Peyer's patch (tissue), 4 donors: ENCODE measurements around the gene HCRTR2. TPM values are rescaled to one million over a fixed set of nuclear protein-coding genes. Genes with fewer than 3 reads are reported as not detected.

Source experiments
- DNase-seq, 3 donors: peaks; one replicate each; pipeline ENCODE4 v3.0.0-alpha.2; 2017 to 2019
- H3K27ac ChIP-seq, 4 donors: fragments of 200-600 bp; sonication (generic); one replicate each; pipeline ENCODE4 v1.5.1; 2016 to 2019
- H3K27me3 ChIP-seq, 2 donors: fragments of 200-600 bp; sonication (generic); one replicate each; pipeline ENCODE4 v1.5.1; 2019
- H3K36me3 ChIP-seq, 3 donors: fragments of 200-600 bp; sonication (generic); one replicate each; pipeline ENCODE4 v1.5.1; 2016 to 2019
- H3K4me1 ChIP-seq, 4 donors: fragments of 200-600 bp; sonication (generic); one replicate each; pipeline ENCODE4 v1.5.1; 2016 to 2019
- H3K4me3 ChIP-seq, 4 donors: fragments of 200-600 bp; sonication (generic); 1 replicate in 3 of 4; 2 replicates in 1 of 4; pipeline ENCODE4 v1.5.1; 2016 to 2019; ENCODE audit warnings: mild to moderate bottlenecking in 1 of 4
- H3K9me3 ChIP-seq, 4 donors: fragments of 200-600 bp; sonication (generic); one replicate each; pipeline ENCODE4 v1.5.1; 2016 to 2019; ENCODE audit warnings: mild to moderate bottlenecking in 1 of 4
- POLR2A ChIP-seq, 2 donors: fragments of 450-650 bp; IDR thresholded peaks; one replicate each; pipeline ENCODE4 v1.5.1; 2017; ENCODE audit warnings: antibody characterized with exemption in 2 of 2, mild to moderate bottlenecking in 2 of 2, moderate library complexity in 2 of 2
- total RNA-seq, 4 donors: library from RNA; depleted of rRNA; stranded (reverse); fragments of >200 nt; gene quantifications; one replicate each; pipeline ENCODE4 v1.1.0, GENCODE V29; 2016
- TF ChIP-seq, protein P1 (sequence below), 6 experiments: fragments of 450-650 bp in 4 of 6; fragments of 200-600 bp in 2 of 6; sonication (generic) in 1 of 6; IDR thresholded peaks; one replicate each; pipeline ENCODE4 v1.5.1; 2017 to 2019; ENCODE audit warnings: antibody characterized with exemption in 6 of 6, mild to moderate bottlenecking in 3 of 6, moderate library complexity in 1 of 6

HCRTR2 gene
- total RNA-seq, result not detected

DNA sequence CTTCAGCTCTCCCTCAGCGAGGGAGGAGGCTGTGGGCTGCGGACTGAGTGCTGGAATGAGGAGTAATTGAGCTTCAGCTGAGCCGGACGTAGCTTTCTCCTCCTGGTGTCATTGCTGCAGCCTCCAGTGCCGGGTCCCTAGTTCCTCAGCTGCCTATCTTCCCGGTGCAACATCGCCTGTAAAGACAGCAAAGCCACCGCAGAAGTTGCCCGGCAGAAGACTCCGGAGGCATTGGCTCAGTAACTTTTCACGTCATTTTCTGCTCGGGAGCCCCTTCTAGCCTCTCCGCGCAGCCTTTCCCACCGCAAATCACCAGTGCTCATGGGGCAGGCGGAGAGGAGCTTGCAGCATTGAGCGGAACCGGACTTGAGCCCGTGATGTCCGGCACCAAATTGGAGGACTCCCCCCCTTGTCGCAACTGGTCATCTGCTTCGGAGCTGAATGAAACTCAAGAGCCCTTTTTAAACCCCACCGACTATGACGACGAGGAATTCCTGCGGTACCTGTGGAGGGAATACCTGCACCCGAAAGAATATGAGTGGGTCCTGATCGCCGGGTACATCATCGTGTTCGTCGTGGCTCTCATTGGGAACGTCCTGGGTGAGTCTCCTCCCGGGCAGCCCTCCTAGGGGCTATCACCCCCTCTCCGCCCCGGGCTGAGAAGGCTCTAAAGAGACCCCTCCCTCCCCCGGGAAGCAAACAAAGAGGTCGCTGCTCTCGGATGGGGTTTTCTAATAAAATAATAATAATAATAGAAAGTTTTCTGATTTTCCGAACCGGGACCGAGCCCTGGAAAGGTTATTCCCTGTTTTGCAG, at the start of gene HCRTR2:
Gene HCRTR2, plus strand, starts transcription at position 305 of the 816 bp plus-strand sequence. Its CDS starts 73 bp downstream, at position 378.
- peaks cover 0 to 6% of the 10 kb centered on the region in 2 donors for H3K27me3 ChIP-seq
- TF ChIP-seq, protein P1, sequence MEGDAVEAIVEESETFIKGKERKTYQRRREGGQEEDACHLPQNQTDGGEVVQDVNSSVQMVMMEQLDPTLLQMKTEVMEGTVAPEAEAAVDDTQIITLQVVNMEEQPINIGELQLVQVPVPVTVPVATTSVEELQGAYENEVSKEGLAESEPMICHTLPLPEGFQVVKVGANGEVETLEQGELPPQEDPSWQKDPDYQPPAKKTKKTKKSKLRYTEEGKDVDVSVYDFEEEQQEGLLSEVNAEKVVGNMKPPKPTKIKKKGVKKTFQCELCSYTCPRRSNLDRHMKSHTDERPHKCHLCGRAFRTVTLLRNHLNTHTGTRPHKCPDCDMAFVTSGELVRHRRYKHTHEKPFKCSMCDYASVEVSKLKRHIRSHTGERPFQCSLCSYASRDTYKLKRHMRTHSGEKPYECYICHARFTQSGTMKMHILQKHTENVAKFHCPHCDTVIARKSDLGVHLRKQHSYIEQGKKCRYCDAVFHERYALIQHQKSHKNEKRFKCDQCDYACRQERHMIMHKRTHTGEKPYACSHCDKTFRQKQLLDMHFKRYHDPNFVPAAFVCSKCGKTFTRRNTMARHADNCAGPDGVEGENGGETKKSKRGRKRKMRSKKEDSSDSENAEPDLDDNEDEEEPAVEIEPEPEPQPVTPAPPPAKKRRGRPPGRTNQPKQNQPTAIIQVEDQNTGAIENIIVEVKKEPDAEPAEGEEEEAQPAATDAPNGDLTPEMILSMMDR (IDR thresholded peaks at IDR 0.05), result no peak
- TF ChIP-seq POLR2A (IDR thresholded peaks at IDR 0.05), result no peak
- no peaks in the 10 kb centered on the region for H3K36me3 ChIP-seq
- H3K4me3 ChIP-seq, result peak within 1 kb of the TSS in 1 of 4 donors; percentile 19
- H3K9me3 ChIP-seq, result no peaks in the 10 kb centered on the region
- DNase-seq, result no peak
- no peak within 1 kb of the TSS for H3K27ac ChIP-seq
- peaks cover 0 to 6% (median 0%) of the 10 kb centered on the region in 4 donors for H3K4me1 ChIP-seq

DNA sequence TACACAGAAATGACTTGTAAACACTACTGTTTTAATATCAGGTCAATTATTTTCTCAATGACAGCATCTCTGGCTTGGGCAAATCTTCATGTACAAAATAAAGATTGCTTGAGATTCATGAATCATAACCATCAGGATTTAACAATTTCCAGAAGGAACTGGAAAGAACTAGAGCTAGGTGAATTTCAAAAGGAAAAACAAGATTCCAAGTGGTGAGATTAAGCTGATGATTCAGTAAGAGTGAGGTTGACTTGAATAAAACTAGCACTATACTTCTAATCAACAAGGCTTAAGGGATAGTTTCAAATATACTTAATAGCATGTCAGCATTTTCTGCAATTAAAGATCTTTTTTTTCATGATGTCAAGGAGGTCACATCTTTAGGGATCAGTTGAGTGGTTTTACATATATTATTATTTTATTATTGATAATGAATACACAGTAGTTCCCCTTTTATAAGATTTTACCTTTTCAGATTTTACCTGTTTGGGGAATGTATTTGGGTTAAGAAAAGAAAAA, 43.5 kb upstream of the HCRTR2 start:
- Histone ChIP-seq H3K27me3 (no peaks in the 10 kb centered on the region), H3K27ac (no peak overlapping the region), H3K9me3 (no peaks in the 10 kb centered on the region), H3K36me3 (no peaks in the 10 kb centered on the region), H3K4me3 (no peak overlapping the region), H3K4me1 (no peaks in the 10 kb centered on the region)
- TF ChIP-seq, protein P1 (IDR thresholded peaks at IDR 0.05), result no peak
- TF ChIP-seq POLR2A (IDR thresholded peaks at IDR 0.05), result no peak
- DNase-seq, result no peak

DNA sequence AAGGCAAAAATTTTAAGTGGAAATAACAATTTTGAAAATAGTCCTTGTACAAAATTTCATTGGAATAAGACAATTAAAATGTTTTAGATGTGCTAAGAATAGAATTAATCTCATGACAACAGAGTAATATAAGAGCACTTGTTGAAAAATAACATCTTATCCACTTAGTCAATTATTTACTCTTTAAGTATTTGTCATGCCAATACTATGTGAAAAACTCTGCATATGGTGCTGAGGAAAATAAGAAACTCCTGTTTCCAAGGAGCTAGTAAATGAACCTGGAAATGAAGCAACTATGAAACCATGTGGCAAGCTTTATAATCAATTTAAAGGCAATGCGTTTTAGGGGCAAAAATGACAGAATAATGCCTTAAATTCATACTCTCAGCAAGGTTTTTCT, 42.7 kb upstream of the HCRTR2 start:
- Histone ChIP-seq H3K27ac (no peak overlapping the region), H3K9me3 (no peaks in the 10 kb centered on the region)

DNA sequence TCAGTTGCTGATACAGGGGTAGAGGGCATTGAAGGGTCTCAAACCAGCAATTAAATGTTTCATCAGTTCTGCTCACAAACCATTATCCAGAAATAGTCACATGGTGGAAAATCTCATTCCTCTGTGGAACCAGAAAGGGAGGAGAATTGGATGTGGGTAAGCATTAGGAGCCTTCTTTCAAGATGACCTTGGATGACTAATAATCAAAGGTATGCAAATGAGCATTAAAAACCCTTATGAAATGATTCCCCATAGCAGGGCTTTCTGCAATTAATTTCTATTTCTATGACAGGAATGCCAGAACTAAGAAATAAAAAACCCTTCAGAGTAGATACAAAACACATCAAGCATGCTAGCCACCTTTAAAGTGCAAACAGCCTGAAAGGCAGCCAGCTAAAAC, 37.4 kb upstream of the HCRTR2 start:
- Histone ChIP-seq H3K27ac (no peak overlapping the region), H3K27me3 (no peaks in the 10 kb centered on the region), H3K36me3 (no peaks in the 10 kb centered on the region), H3K4me1 (no peaks in the 10 kb centered on the region), H3K4me3 (no peak overlapping the region), H3K9me3 (no peaks in the 10 kb centered on the region)
- TF ChIP-seq POLR2A (IDR thresholded peaks at IDR 0.05), result no peak
- TF ChIP-seq, protein P1 (IDR thresholded peaks at IDR 0.05), result no peak
- DNase-seq, result no peak

More for the DNA sequence above, 42.7 kb upstream of the HCRTR2 start:
- DNase-seq, result no peak
- Histone ChIP-seq H3K4me3 (no peak overlapping the region), H3K36me3 (no peaks in the 10 kb centered on the region), H3K27me3 (no peaks in the 10 kb centered on the region), H3K4me1 (no peaks in the 10 kb centered on the region)
- no peak for TF ChIP-seq POLR2A (IDR thresholded peaks at IDR 0.05)
- TF ChIP-seq, protein P1 (IDR thresholded peaks at IDR 0.05), result no peak

DNA sequence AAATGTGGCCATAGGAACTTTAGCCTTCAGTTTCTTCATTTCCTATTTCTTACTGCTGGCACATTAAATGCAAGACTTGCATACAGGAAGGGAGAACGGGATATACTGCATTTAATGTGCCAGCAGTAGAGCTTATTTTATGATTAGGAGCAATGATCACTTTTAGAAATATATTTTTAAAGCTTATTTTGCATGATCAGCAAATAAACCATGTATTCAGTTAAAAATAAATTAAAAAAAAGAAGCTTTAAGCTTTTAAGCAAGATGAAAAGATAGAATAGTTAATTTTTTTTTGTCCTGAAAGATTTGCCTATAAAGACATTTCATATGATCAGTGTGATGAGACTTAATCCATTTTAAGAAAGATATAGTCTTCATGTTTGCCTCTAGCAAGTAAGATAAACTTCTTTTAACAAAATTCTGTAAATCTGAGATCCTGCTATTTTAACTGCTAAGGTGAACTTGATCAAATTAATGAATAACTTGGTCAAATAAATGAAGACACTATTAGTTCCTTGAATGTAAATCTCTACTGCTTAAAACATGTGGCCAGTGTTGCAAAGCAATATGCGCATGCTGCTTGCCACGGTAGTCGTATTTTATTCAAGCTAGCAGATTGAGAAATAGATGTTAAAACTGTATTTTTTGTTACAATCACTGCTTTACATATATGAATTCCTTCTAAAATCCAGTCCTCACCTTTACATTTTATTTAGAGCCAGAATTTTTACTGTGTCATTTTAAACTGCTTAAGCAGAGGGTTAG, 36.2 kb upstream of the HCRTR2 start:
- no peak for DNase-seq

More for the DNA sequence above, 36.2 kb upstream of the HCRTR2 start:
- no peaks in the 10 kb centered on the region for H3K4me1 ChIP-seq
- no peaks in the 10 kb centered on the region for H3K9me3 ChIP-seq
- H3K27ac ChIP-seq, result no peak overlapping the region
- H3K36me3 ChIP-seq, result no peaks in the 10 kb centered on the region
- no peaks in the 10 kb centered on the region for H3K27me3 ChIP-seq
- no peak overlapping the region for H3K4me3 ChIP-seq
- TF ChIP-seq POLR2A (IDR thresholded peaks at IDR 0.05), result no peak
- TF ChIP-seq, protein P1 (IDR thresholded peaks at IDR 0.05), result no peak
